PC-9 (cell line): ENCODE results near the gene FGF12.

Experiments used
- CTCF ChIP-seq: fragments of 200-600 bp; sonication (generic); conservative IDR thresholded peaks from 2 replicates; pipeline ENCODE4 v1.6.1; 2017; ENCODE audit warnings: mixed run types, antibody characterized with exemption, mild to moderate bottlenecking, moderate library complexity
- EZH2 ChIP-seq: fragments of 200-600 bp; sonication (generic); IDR thresholded peaks from 2 replicates; pipeline ENCODE4 v1.8.0; 2017; ENCODE audit warnings: antibody characterized with exemption, low read depth

GRCh38 chr3:192187485-192188051 is 539.8 kb downstream of the FGF12 start:
- TF ChIP-seq CTCF (no peak), EZH2 (no peak)
